ENCODE results near the gene ANKRD34B.

ANKRD34B gene

GRCh38 chr5:80508844-80509243 is 61.2 kb downstream of the ANKRD34B start:
- no peak overlapping the region for H3K4me3 ChIP-seq (ENCODE audit: low read length)
- DNase-seq (ENCODE audit: low read depth) = no peak
- TF ChIP-seq CTCF (IDR thresholded peaks at IDR 0.05; ENCODE audit: insufficient read depth, low read depth, low read length, missing control alignments) = no peak

- no peak overlapping the region for H3K4me3 ChIP-seq (ENCODE audit: low read length)
- no peak for TF ChIP-seq CTCF (IDR thresholded peaks at IDR 0.05; ENCODE audit: insufficient read depth, low read depth, low read length, missing control alignments)
- DNase-seq (ENCODE audit: low read depth) = no peak
Measured at GRCh38 chr5:80507663-80508062, 62.4 kb downstream of the ANKRD34B start.

All from epithelial cell of esophagus (primary cell).